DND-41 (cell line): Measurements from ENCODE around the gene ANKRD31.

ENCODE experiments used
- CTCF ChIP-seq: IDR thresholded peaks from 2 replicates; pipeline ENCODE4 v1.5.1; 2012; ENCODE audit warnings: borderline replicate concordance, low read length, moderate library complexity, mild to moderate bottlenecking; ENCODE audit not compliant: poor library complexity, severe bottlenecking; ENCODE audit errors: extremely low read depth
- EZH2 ChIP-seq: IDR thresholded peaks from 3 replicates; pipeline ENCODE4 v1.6.1; 2012; ENCODE audit warnings: borderline replicate concordance, low read depth, mild to moderate bottlenecking, moderate library complexity, low read length, inconsistent platforms; ENCODE audit not compliant: severe bottlenecking

- TF ChIP-seq CTCF (no peak), EZH2 (no peak)
These were observed 214.9 kb downstream of the ANKRD31 start for GRCh38 chr5:75021800-75022199.
